MM.1S (cell line): ENCODE data around the gene HS6ST3.

ENCODE experiments used
- DNase-seq: peaks from one replicate; pipeline ENCODE4 v3.0.0-alpha.2; 2015
- H2AFZ ChIP-seq: fragments of 300-600 bp; sonication (generic); 2 replicates; pipeline ENCODE4 v1.6.0; 2016; ENCODE audit warnings: antibody characterized with exemption, low read length
- H3F3A ChIP-seq: fragments of 300-600 bp; sonication (generic); 2 replicates; pipeline ENCODE4 v1.6.1; 2016; ENCODE audit warnings: mild to moderate bottlenecking, antibody characterized with exemption, low read length, moderate library complexity, mixed read lengths; ENCODE audit not compliant: insufficient read depth
- H3K27ac ChIP-seq: fragments of 300-600 bp; sonication (generic); 2 replicates; pipeline ENCODE4 v1.5.1; 2016; ENCODE audit warnings: mild to moderate bottlenecking, low read length
- H3K27me3 ChIP-seq: fragments of 300-600 bp; sonication (generic); replicated peaks from 2 replicates; pipeline ENCODE4 v1.6.0; 2016; ENCODE audit warnings: low read length; ENCODE audit not compliant: insufficient read depth
- H3K36me3 ChIP-seq: fragments of 300-600 bp; sonication (generic); replicated peaks from 2 replicates; pipeline ENCODE4 v1.6.1; 2016; ENCODE audit warnings: mild to moderate bottlenecking, low read length, mixed read lengths; ENCODE audit not compliant: insufficient read depth
- H3K4me1 ChIP-seq: fragments of 300-600 bp; sonication (generic); 2 replicates; pipeline ENCODE4 v1.6.1; 2016; ENCODE audit warnings: low read length, mixed read lengths
- H3K4me2 ChIP-seq: fragments of 300-600 bp; sonication (generic); 2 replicates; pipeline ENCODE4 v1.6.0; 2016; ENCODE audit warnings: low read depth, low read length
- H3K4me3 ChIP-seq: fragments of 300-600 bp; sonication (generic); 2 replicates; pipeline ENCODE4 v1.5.1; 2016; ENCODE audit warnings: low read length, mixed read lengths
- H3K79me2 ChIP-seq: fragments of 300-600 bp; sonication (generic); 2 replicates; pipeline ENCODE4 v1.6.1; 2016; ENCODE audit warnings: mixed run types, low read length, mixed read lengths
- H3K9ac ChIP-seq: fragments of 300-600 bp; sonication (generic); 2 replicates; pipeline ENCODE4 v1.6.1; 2016; ENCODE audit warnings: low read length, mixed read lengths
- H3K9me2 ChIP-seq: fragments of 300-600 bp; sonication (generic); replicated peaks from 2 replicates; pipeline ENCODE4 v1.6.1; 2016; ENCODE audit warnings: mild to moderate bottlenecking, low read length, mixed read lengths; ENCODE audit not compliant: insufficient read depth
- H3K9me3 ChIP-seq: fragments of 300-600 bp; sonication (generic); replicated peaks from 2 replicates; pipeline ENCODE4 v1.6.1; 2016; ENCODE audit warnings: mild to moderate bottlenecking, low read length, mixed read lengths; ENCODE audit not compliant: insufficient read depth
- H4K20me1 ChIP-seq: fragments of 300-600 bp; sonication (generic); 2 replicates; pipeline ENCODE4 v1.6.1; 2016; ENCODE audit warnings: mild to moderate bottlenecking, low read length, moderate library complexity, mixed read lengths; ENCODE audit not compliant: insufficient read depth
- CTCF ChIP-seq: fragments of 300-600 bp; sonication (generic); IDR thresholded peaks from 2 replicates; pipeline ENCODE4 v1.5.1; 2016; ENCODE audit warnings: antibody characterized with exemption, low read length, mixed read lengths
- EZH2 ChIP-seq: fragments of 300-600 bp; sonication (generic); optimal IDR thresholded peaks from 2 replicates; pipeline ENCODE3; 2017; ENCODE audit warnings: low read depth, mild to moderate bottlenecking, antibody characterized with exemption, low read length, mixed read lengths
- EZH2phosphoT487 ChIP-seq: fragments of 300-600 bp; sonication (generic); IDR thresholded peaks from 2 replicates; pipeline ENCODE4 v1.6.1; 2018; ENCODE audit warnings: antibody characterized with exemption, low read length

HS6ST3 gene

GRCh38 chr13:96279904-96280303 is 190.0 kb downstream of the HS6ST3 start:
- no peaks in the 10 kb centered on the region for H3K9me3 ChIP-seq

GRCh38 chr13:96284971-96285370 is 195.1 kb downstream of the HS6ST3 start:
- no peaks in the 10 kb centered on the region for H3K79me2 ChIP-seq
- no peaks in the 10 kb centered on the region for H3K4me1 ChIP-seq
- no peak overlapping the region for H3K27ac ChIP-seq
- no peaks in the 10 kb centered on the region for H3F3A ChIP-seq
- no peak overlapping the region for H3K4me2 ChIP-seq
- no peak overlapping the region for H2AFZ ChIP-seq
- no peaks in the 10 kb centered on the region for H3K9me2 ChIP-seq
- H3K9ac ChIP-seq, result no peak overlapping the region
- H4K20me1 ChIP-seq, result no peaks in the 10 kb centered on the region
- H3K4me3 ChIP-seq, result no peak overlapping the region
- H3K27me3 ChIP-seq, result no peaks in the 10 kb centered on the region
- H3K9me3 ChIP-seq, result no peaks in the 10 kb centered on the region
- no peak for TF ChIP-seq EZH2phosphoT487
- TF ChIP-seq EZH2, result no peak
- TF ChIP-seq CTCF, result no peak
- no peak for DNase-seq
- H3K36me3 ChIP-seq, result no peaks in the 10 kb centered on the region

More at GRCh38 chr13:96279904-96280303, 190.0 kb downstream of the HS6ST3 start:
- no peak overlapping the region for H3K9ac ChIP-seq
- H3K9me2 ChIP-seq, result no peaks in the 10 kb centered on the region
- DNase-seq, result no peak
- no peak overlapping the region for H3K27ac ChIP-seq
- H3K4me1 ChIP-seq, result no peaks in the 10 kb centered on the region
- no peak overlapping the region for H3K4me3 ChIP-seq
- H2AFZ ChIP-seq, result no peak overlapping the region
- H3K27me3 ChIP-seq, result no peaks in the 10 kb centered on the region
- no peaks in the 10 kb centered on the region for H3F3A ChIP-seq
- no peak for TF ChIP-seq CTCF
- no peak for TF ChIP-seq EZH2phosphoT487
- TF ChIP-seq EZH2, result no peak
- no peak overlapping the region for H3K4me2 ChIP-seq
- H4K20me1 ChIP-seq, result no peaks in the 10 kb centered on the region
- no peaks in the 10 kb centered on the region for H3K36me3 ChIP-seq
- H3K79me2 ChIP-seq, result no peaks in the 10 kb centered on the region

- TF ChIP-seq EZH2phosphoT487 (no peak), EZH2 (no peak), CTCF (no peak)
- H3K9ac ChIP-seq, result no peak overlapping the region
- no peak overlapping the region for H3K4me2 ChIP-seq
- no peaks in the 10 kb centered on the region for H3K4me1 ChIP-seq
- H3K36me3 ChIP-seq, result no peaks in the 10 kb centered on the region
- no peak overlapping the region for H3K4me3 ChIP-seq
- H2AFZ ChIP-seq, result no peak overlapping the region
- H3K9me2 ChIP-seq, result no peaks in the 10 kb centered on the region
- no peaks in the 10 kb centered on the region for H3K9me3 ChIP-seq
- no peaks in the 10 kb centered on the region for H3F3A ChIP-seq
- no peak for DNase-seq
- no peaks in the 10 kb centered on the region for H3K27me3 ChIP-seq
- no peaks in the 10 kb centered on the region for H3K79me2 ChIP-seq
- H4K20me1 ChIP-seq, result no peaks in the 10 kb centered on the region
- H3K27ac ChIP-seq, result no peak overlapping the region
Measured at GRCh38 chr13:96285729-96286128, 195.8 kb downstream of the HS6ST3 start.
